H1 (cell line): ENCODE measurements around the gene MOK.

Experiments
- NRF1 ChIP-seq: IDR thresholded peaks from 2 replicates; pipeline ENCODE4 v1.6.1; 2011; ENCODE audit warnings: mild to moderate bottlenecking, low read depth, low read length, improper control_type of control experiment
- POLR2A ChIP-seq, 2 experiments: IDR thresholded peaks; 1 replicate in 1 of 2; 2 replicates in 1 of 2; pipeline ENCODE4 v1.6.1; 2011; ENCODE audit warnings: low read depth in 2 of 2, low read length in 2 of 2, mild to moderate bottlenecking in 2 of 2; ENCODE audit errors: control extremely low read depth in 1 of 2
- RXRA ChIP-seq: IDR thresholded peaks from 2 replicates; pipeline ENCODE4 v1.6.1; 2011; ENCODE audit warnings: low read depth, mild to moderate bottlenecking, low read length, moderate library complexity; ENCODE audit not compliant: insufficient read depth
- TF ChIP-seq, protein P1 (sequence below), 3 experiments: IDR thresholded peaks; 1 replicate in 2 of 3; 2 replicates in 1 of 3; pipeline versions ENCODE4 v1.5.1 to v1.6.1; 2011; ENCODE audit warnings: low read length in 3 of 3, mild to moderate bottlenecking in 3 of 3, inconsistent platforms in 2 of 3, low read depth in 1 of 3, moderate library complexity in 1 of 3; ENCODE audit not compliant: insufficient read depth in 1 of 3; ENCODE audit errors: control extremely low read depth in 1 of 3

GRCh38 chr14:102218688-102219087 is 86.3 kb downstream of the MOK start:
- no peak for TF ChIP-seq POLR2A (IDR thresholded peaks at IDR 0.05; ENCODE audit: control extremely low read depth in 1 of 2, low read depth in 2 of 2, low read length in 2 of 2)
- TF ChIP-seq, protein P1, sequence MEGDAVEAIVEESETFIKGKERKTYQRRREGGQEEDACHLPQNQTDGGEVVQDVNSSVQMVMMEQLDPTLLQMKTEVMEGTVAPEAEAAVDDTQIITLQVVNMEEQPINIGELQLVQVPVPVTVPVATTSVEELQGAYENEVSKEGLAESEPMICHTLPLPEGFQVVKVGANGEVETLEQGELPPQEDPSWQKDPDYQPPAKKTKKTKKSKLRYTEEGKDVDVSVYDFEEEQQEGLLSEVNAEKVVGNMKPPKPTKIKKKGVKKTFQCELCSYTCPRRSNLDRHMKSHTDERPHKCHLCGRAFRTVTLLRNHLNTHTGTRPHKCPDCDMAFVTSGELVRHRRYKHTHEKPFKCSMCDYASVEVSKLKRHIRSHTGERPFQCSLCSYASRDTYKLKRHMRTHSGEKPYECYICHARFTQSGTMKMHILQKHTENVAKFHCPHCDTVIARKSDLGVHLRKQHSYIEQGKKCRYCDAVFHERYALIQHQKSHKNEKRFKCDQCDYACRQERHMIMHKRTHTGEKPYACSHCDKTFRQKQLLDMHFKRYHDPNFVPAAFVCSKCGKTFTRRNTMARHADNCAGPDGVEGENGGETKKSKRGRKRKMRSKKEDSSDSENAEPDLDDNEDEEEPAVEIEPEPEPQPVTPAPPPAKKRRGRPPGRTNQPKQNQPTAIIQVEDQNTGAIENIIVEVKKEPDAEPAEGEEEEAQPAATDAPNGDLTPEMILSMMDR (IDR thresholded peaks at IDR 0.05; ENCODE audit: control extremely low read depth in 1 of 3, insufficient read depth in 1 of 3, low read depth in 1 of 3, low read length in 3 of 3) = no peak
- no peak for TF ChIP-seq NRF1
- TF ChIP-seq RXRA = no peak
